HL-60 (cell line): Measurements from ENCODE around the gene ZMIZ1.

Experiments
- DNase-seq, 2 experiments: peaks; one replicate each; pipeline ENCODE4 v3.0.0-alpha.2; 2010 to 2020; ENCODE audit warnings: low read depth in 1 of 2, low spot score in 1 of 2
- H3K27ac ChIP-seq: fragments of 250-450 bp; sonication (Bioruptor Pico); replicated peaks from 2 replicates; pipeline ENCODE4 v1.5.1; 2020; ENCODE audit warnings: mild to moderate bottlenecking, moderate library complexity
- H3K27me3 ChIP-seq: fragments of 250-450 bp; sonication (Bioruptor Pico); 2 replicates; pipeline ENCODE4 v1.5.1; 2021; ENCODE audit warnings: mild to moderate bottlenecking, moderate library complexity; ENCODE audit not compliant: insufficient read depth, poor library complexity, severe bottlenecking
- H3K4me3 ChIP-seq: replicated peaks from 2 replicates; pipeline ENCODE4 v1.5.1; 2011; ENCODE audit warnings: mild to moderate bottlenecking, control low read depth, low read length; ENCODE audit not compliant: insufficient read depth
- GABPA ChIP-seq: IDR thresholded peaks from 2 replicates; pipeline ENCODE4 v1.6.1; 2012; ENCODE audit warnings: low read depth
- POLR2AphosphoS5 ChIP-seq: IDR thresholded peaks from 2 replicates; pipeline ENCODE4 v1.6.1; 2012; ENCODE audit warnings: low read depth
- SPI1 ChIP-seq: IDR thresholded peaks from 2 replicates; pipeline ENCODE4 v1.6.1; 2012; ENCODE audit warnings: low read depth, mild to moderate bottlenecking, borderline replicate concordance
- TF ChIP-seq, protein P1 (sequence below): IDR thresholded peaks from 2 replicates; pipeline ENCODE4 v1.6.1; 2012; ENCODE audit warnings: low read depth; ENCODE audit not compliant: insufficient replicate concordance
- TF ChIP-seq, protein P2 (sequence below): IDR thresholded peaks from one replicate; pipeline ENCODE4 v1.5.1; 2011; ENCODE audit warnings: low read length, control low read depth, inconsistent platforms; ENCODE audit not compliant: insufficient read depth

The ZMIZ1 gene

GRCh38 chr10:79161557-79161956, 92.8 kb downstream of the ZMIZ1 start:
- TF ChIP-seq, protein P1, sequence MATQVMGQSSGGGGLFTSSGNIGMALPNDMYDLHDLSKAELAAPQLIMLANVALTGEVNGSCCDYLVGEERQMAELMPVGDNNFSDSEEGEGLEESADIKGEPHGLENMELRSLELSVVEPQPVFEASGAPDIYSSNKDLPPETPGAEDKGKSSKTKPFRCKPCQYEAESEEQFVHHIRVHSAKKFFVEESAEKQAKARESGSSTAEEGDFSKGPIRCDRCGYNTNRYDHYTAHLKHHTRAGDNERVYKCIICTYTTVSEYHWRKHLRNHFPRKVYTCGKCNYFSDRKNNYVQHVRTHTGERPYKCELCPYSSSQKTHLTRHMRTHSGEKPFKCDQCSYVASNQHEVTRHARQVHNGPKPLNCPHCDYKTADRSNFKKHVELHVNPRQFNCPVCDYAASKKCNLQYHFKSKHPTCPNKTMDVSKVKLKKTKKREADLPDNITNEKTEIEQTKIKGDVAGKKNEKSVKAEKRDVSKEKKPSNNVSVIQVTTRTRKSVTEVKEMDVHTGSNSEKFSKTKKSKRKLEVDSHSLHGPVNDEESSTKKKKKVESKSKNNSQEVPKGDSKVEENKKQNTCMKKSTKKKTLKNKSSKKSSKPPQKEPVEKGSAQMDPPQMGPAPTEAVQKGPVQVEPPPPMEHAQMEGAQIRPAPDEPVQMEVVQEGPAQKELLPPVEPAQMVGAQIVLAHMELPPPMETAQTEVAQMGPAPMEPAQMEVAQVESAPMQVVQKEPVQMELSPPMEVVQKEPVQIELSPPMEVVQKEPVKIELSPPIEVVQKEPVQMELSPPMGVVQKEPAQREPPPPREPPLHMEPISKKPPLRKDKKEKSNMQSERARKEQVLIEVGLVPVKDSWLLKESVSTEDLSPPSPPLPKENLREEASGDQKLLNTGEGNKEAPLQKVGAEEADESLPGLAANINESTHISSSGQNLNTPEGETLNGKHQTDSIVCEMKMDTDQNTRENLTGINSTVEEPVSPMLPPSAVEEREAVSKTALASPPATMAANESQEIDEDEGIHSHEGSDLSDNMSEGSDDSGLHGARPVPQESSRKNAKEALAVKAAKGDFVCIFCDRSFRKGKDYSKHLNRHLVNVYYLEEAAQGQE: no peak
- no peak for TF ChIP-seq POLR2AphosphoS5
- TF ChIP-seq, protein P2, sequence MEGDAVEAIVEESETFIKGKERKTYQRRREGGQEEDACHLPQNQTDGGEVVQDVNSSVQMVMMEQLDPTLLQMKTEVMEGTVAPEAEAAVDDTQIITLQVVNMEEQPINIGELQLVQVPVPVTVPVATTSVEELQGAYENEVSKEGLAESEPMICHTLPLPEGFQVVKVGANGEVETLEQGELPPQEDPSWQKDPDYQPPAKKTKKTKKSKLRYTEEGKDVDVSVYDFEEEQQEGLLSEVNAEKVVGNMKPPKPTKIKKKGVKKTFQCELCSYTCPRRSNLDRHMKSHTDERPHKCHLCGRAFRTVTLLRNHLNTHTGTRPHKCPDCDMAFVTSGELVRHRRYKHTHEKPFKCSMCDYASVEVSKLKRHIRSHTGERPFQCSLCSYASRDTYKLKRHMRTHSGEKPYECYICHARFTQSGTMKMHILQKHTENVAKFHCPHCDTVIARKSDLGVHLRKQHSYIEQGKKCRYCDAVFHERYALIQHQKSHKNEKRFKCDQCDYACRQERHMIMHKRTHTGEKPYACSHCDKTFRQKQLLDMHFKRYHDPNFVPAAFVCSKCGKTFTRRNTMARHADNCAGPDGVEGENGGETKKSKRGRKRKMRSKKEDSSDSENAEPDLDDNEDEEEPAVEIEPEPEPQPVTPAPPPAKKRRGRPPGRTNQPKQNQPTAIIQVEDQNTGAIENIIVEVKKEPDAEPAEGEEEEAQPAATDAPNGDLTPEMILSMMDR: no peak
- TF ChIP-seq GABPA: no peak
- no peak for TF ChIP-seq SPI1
- Histone ChIP-seq H3K4me3 (no peak overlapping the region), H3K27me3 (no peaks in the 10 kb centered on the region), H3K27ac (no peak overlapping the region)
- no peak for DNase-seq

- Histone ChIP-seq H3K27me3 (no peaks in the 10 kb centered on the region), H3K27ac (no peak overlapping the region), H3K4me3 (no peak overlapping the region)
- TF ChIP-seq SPI1 (no peak), POLR2AphosphoS5 (no peak), GABPA (no peak)
- TF ChIP-seq, protein P2: no peak
- TF ChIP-seq, protein P1: no peak
- DNase-seq: no peak
Measured at GRCh38 chr10:79162022-79162421, 93.3 kb downstream of the ZMIZ1 start.

- no peak for DNase-seq
- Histone ChIP-seq H3K27me3 (no peaks in the 10 kb centered on the region), H3K27ac (no peak overlapping the region), H3K4me3 (no peak overlapping the region)
- TF ChIP-seq, protein P1: no peak
- TF ChIP-seq POLR2AphosphoS5 (no peak), GABPA (no peak), SPI1 (no peak)
- TF ChIP-seq, protein P2: no peak
Measured at GRCh38 chr10:79162861-79163665, 94.3 kb downstream of the ZMIZ1 start.
